ENCODE data around the gene MORN1.

Gene MORN1

DNA sequence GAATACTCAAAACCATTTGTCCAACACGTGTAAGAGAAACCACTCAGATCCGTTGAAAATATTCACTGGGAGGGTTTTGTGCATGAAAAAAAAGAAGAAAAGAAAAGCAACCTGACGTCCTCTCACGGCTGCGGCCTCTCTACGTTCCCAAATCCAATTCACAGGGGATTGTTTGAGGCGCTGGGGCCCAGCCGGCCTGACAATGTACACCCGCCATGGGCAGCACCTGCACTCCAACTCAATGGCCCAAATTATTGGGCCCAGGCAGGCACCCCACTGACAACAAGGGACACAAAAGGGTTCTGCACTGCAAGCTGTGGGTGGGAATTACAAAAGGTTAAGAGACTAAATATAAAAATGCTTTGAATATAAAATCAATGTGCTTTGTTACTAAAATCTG is 41.5 kb downstream of the MORN1 start:
- DNase-seq: no peak

DNA sequence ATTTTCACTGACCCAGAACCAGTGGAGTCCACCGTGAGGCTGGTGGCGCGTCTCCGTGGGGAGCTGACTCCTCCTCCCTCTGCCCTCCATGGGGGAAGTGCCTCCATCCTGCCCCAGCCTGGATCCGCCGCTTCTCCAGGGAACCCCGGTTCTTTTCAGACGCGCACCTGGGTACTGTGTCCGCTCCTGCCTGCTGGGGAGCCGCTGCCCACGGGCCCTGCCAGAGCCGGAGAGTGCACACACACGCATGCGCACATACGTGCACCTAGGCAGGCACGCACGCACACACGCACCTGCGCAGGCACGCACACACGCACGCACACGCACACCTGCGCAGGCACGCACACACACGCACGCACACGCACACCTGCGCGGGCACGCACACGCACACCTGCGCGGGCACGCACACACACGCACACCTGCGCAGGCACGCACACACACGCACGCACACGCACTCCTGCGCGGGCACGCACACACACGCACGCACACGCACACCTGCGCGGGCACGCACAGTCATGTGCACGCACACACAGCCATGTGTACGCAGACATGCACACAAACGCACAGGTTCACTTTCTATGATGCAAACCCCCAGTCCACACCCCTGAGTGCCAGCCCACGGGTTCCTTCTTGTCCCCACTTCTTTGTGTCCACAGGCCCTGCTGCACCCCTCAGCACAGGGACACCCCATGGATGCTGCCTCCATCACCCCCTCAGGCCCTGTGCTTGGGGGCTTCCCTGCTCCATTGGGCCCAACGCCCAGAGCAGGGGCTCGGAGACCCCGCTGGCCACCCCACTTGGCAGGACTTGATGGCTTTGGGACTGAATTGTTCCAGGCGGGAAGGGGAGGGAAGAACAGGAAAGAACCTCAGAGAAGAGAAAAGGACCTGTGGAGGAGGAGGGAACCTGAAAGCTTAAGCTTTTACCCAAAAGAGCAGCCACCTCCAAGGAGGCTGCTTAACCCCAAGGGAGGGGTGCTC is 42.7 kb downstream of the MORN1 start:
- no peak for DNase-seq

DNA sequence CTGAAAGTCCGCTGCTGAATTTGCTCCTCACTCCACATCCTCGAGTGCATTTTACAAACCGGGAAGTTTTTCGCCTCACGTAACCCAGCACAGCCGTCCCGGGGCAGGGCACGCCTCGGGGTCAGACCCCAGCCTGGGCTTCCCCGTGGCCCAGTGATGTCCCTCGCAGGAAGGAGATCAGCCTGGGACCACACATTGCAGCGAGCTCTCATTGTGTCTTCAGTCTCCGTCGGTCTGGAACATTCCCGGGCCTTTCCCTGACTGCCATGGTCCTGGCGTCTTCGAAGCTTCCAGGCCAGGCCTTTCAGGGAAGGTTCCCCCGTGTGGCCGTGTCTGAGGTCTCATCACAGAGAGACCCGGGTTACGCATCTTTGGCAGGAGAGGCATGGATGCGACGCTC is 43.5 kb downstream of the MORN1 start:
- DNase-seq: no peak

DNA sequence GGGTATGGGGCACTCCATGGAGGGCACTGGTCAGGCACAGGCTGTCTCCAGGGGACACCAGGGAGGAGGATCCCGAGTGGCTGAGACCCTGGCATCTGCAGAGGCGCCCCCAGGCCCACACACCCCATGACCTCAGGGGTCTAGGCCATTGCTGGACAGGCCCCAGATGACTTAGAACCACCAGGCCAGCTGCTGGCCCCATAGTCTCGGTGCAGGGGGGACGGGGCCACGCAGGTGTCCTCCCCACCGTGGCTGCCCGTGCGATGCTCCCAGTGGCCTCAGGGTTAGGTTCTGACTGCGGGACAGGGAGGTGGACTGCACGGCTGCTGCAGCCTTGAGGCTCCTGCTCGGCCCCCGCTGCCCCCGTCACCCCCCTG is 44.0 kb downstream of the MORN1 start:
- DNase-seq: no peak

DNA sequence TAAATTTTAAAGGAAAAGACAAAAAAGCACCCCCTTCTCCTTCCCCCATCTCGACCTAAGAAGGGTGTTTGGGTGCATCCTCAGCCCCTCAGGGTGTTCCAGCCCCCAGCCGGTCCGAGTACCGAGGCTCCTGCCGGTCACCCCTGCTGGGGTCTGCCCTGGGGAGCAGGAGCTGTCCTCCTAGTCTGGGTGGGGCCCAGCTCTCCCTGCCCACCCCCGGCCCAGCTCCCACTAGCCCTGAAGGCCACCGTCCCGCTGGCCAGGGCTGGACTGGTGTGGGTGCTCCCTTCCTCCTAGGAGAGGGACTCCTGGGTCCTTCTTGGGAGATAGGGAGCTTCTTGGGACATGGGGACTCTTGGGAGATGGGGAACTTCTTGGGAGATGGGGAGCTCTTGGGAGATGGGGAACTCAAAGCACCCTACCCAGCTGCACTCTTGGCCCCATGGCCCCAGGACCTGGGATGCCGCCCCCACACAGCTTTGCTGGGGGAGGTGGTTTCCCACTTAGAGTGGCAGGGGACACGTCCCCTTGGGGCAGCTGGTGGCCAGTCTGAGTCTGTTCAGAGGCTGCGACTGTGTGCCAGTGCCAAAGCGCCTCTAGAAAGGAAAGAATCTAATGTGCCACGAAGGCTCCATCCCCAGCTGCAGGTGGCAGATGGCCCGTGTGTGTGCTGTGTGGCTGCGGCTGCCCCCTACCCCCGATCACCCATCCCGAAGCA is 44.5 kb downstream of the MORN1 start:
- DNase-seq: no peak

DNA sequence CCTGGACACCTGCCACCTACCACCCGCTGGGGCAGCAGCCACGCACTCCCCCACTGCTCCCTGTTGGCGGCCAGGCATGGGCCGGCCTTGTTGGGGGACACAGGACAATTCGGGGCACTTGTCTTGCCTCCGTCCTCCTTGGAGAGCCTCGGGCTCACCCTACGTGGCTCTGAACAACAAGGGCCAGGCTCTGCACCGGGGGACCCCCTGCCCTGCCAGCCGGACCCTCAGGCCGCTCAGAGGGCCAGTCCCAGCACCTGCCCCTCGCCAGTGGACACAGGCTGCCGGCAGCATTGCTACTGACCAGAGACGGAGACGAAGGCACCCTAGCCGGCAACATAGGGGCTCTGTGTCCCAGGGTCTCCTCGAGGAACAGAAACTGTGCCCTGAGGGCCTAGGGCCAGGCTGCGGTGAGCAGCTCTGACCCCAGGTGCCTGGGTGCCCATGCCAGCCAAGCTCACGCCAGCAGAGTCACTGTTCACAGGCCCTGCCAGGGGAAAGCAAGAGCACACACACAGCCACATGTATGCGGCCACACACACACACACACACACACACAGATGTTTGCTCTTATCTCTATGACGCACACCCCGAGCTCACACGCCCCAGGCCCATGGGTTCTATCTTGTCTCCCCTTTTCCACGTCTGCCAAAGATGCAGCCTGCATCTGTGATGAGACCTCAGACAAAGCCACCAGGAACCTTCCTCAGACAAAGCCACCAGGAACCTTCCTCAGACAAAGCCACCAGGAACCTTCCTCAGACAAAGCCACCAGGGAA is 45.9 kb downstream of the MORN1 start:
- no peak for DNase-seq

DNA sequence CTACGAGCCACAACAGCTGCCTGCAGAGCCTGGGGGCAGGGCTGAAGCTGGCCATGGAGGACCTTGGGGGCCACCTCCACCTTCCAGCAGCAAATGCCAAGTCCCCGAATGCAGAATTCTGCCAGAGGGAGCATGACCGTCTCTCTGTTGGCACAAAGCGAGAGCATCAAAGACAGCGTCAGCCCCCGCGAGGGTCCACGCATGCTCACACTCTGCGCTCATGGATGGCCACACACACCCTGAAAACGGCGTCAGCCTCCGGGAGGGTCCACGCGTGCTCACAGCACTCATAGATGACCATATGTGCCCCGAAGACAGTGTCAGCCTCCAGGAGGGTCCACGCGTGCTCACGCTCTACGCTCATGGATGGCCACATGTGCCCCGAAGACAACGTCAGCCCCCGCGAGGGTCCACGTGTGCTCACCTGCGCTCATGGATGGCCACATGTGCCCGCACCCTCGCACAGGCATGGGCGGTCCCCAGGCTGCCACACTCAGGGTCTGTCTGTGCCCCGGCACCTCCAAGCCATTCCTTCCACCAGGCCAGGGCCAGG is 46.5 kb downstream of the MORN1 start:
- no peak for DNase-seq

DNA sequence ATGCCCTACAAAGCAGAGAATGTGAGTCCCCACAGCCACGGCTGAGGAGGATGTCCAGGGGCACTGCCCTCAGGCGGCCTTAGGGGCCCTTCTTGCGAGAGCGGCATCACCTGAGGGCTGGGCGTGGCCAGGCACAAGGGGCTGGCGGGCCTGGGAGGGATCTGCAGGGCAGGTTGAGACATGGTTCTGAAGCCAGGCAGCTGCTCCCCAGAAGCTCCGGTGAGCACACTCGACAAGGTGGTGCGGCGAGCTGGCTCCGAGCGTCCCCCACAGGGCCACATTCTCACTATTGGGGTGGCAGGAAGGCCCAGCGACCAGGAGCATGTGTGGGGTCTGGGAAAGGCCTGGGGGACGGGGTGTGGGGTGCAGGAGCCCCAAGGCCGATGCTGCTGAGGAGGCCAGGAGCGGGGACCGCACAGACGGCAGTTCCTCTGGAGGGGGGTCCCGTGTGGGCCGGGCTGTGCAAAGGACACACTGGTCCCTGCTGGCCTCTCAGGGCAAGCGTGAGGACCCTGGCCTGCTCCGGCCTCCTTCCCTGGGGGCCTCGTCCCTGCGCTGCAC is 47.2 kb downstream of the MORN1 start:
- DNase-seq: no peak

DNA sequence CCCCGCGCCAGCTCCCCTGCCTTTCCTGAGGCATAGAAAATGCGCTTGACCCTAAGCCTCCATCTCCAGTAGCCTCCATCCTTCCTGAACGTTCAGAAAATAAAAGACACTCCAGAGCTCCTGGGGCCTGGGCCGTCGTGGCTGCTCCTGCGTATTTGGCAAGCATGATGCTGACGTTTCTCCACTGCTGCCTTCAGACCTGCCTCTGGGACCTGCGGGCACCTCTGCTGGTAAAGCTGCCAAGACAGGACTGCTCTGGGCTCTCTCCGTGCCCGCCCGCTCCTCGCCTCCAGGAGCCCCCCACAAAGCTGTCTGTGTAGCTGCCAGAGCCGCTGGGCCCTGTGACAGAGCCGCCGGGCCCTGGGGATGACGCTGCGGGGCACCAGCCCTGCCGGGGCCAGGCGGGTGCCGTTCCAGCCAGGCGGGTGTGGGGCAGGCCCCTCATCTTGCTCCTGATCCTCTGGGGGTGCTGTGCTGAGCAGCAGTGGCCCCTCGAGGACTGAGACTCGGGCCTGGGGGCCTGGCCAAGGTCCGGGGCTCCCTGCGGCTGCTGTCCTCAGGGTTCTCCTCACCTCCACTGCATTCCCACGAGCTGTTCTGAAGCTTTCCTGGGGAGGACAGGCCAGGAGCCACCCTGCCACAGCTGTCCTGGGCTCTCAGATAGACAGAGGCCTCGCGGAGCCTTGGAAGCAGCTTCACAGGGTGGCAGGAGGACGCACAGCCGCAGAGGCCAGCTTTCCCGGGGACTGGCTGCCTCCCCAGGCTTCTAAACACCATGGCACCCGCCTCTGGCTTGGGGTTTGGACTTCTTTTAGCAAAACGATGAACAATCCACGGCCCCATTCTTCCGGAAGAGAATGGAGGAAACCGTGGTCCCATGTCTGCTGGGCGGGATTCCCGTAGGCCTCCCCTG is 48.1 kb downstream of the MORN1 start:
- no peak for DNase-seq

DNA sequence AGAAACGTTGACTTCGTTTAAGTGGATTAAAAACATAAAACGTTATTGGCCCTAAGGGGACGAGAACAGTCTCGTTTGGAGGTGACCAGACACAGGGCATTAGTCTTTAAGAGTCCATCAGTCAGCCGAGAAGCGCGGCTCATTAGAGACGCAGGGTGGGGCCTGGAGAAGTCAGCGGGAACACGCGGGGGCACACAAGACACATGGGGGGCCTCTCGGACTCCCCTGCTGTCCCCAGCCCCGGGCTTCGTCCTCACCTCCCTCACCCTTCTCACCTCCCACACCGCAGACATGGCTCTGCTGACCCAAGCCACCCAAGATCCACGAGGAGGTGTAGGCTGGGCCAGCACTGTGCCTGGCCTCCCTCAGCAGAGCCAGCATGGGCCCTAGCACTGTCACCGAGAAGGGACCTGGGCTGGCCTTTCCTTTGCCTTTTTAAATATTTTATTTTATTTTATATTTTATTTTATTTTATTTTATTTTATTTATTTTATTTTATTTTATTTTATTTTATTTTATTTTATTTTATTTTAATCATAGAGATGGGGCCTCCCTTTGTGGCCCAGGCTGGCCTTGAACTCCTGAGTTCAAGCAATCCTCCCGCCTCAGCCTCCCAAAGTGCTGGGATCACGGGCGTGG is 48.9 kb downstream of the MORN1 start:
- no peak for DNase-seq

DNA sequence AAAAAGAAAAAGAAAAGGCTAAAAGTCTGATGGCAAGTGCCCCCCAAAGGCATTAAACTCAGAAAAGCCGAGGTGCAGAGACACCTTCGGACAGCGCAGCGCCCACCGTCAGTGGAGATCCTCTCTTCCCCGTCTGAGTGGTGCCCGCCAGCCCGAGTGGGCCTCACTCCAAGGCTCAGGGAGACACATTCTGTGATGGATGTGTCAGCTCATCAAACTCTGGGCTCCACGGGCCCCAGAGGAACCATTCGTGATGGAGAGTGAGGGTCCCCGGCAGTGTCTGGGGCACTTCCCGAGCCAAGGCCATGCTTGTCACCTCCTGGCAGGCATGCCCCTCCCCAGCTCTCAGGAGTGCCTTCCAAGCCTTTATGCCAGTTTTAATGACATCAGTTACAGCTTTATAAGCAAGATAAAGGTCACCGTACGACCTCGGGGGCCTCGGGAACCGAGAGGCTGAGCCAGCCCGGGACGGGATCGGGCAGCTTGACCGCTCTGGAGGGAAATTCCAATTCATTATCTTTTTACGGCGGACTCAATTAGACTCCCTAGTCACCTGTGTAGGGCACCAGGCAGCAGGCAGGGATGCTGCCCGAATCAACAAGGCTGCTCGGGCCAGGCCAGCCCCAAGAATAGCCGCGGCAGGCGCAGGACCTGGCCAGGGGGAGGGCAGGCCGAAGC is 49.5 kb downstream of the MORN1 start:
- DNase-seq: no peak

DNA sequence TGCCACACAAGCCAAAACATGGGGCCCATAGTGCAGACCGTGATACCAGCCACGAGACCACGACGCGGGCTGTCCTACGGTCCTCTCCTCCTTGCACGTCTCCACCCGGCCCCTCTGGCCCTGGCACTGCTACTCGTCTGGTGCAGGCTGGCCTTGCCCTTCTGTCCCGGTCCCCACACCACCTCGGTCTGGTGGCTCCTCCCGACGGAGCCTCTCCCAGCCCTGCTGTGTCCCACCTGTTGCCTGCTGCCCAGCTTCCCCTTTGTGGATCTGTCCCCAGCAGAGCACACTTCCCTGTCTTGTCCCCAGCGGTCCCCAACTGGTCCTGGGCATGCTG is 50.5 kb downstream of the MORN1 start:
- no peak for DNase-seq

DNA sequence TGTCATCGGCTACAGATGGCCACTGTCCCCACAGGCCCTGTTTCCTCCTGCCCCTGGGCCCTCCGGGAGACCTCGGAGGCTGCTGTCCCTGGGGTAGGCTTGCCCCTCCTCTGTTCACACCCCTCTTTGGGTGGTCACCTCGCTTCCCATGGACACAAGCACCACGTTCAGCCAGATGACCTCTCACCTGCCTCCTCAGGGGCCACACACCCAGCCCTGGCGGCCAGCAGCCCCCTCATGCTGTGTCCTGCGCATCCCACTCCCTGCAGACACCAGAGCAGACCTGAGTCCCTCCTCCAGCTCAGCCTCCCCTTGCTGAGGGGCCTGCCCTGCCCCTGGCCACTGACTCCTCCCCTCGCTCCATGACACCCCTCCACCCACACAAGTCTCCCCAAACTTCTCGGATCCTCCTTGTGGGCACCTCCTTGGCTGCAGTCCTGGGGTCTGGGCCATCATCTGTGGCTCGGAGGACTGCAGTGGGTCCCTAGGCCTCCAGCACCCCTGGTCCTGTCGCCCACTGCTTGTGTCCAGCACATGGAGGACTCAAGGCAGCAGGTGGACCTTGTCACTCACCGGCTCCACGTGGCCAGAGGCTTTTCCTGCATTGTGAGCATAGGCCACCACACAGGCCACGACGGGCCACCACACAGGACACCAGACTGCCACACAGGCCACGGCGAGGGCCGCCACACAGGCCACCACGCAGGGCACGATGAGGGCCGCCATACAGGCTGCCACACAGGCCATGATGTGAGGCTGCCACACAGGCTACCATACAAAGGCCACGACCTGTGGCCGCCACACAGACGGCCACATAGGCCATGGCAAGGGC is 51.1 kb downstream of the MORN1 start:
- DNase-seq: no peak

DNA sequence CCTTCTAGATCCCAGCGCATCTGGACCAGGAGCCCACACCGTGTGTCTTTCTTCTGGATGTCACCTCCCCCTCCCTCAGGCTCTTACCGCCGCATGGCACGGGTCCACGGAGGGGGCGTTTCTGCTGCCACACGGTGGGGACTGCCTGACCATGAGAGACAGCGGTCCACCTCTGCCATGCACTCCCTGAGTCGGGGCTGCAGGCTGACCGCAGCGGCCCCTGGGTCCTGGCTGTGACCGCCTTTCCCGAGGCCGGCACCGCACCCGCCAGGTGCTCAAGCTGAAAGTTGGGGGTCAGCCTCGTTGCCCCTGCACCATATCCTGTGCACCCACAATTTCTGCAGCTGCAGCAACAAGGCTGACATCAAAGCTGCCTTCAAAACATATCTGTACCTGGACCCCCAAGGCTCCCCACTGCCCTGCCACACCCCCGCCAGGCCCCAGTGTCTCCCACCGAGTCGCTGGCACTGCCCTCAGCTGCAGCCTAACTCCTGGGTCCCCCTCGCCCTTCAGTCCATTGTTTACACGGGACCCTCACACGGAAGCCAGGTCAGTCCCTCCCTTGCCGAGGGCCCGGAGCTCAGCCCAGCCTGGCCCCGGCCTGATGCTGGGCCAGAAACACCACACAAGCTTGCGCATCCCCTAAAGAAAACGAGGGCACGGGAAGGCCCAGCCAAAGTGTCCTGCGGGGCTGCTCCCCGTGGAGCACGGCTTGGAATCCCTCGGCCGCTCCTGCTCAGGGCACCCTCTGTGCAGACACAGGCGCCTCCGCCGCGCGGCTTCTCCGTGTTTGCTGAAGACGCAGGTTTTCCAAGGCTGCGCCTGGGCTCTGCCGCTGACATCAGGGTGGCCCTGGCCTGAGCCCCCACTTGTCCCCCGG is 51.9 kb downstream of the MORN1 start:
- no peak for DNase-seq

DNA sequence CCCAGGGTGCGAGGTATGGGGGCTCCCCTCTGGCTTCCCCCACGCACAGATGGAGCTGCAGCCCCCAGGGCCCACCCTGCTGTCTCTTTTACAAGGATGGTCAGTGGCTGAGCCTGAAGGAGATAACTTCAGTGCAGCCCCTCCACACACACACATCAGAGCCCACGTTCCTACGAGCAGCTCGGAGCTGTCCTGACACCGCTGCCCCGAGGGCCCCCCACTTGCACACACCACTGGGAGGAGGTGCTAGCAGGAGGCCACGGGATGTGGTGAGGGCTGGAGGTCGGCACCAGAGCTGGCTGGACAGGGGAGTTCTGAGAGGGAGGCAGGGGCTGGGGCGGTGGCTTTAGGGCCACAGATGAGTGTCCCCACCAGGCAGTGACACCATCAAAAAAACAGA is 53.9 kb downstream of the MORN1 start:
- DNase-seq: no peak

DNA sequence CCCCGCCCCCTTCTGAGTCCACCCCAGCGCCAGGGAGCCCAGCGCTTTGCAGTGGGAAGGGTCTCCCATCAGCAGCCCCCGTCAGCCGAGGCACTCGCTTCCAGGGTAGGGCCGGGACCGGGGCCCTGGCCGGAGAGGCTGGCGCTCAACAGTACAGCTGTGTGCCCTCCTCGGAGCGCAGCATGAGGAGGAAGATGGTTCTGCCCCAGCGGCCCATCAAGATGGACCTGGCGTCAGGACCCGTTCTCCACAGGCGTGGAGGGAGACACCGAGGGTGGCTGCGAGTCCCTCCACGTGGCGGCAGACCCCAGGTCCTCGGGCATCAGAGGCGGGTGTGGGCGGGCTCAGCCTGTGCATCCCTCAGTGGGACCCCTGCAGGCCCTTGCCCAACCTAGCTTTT is 54.3 kb downstream of the MORN1 start:
- DNase-seq: no peak

DNA sequence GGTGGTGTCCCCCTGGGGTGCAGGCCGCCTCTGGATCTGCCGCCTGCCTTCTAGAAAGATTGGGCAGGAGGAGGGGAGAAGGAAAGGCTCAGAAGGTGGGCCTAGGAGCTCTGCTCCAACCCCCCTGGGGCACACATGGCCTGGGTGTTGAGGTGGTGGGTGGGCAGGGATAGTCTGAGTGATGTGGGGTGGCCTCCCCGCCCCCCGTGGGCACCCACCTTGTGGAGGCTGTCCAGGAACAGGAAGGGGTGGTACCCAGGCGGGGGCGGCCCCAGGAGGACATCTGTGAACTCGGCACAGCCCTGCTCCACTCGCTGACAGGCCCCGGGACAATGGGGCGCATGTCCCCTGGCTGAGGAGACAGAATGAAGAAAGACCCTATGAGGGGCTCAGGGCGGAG is 54.9 kb downstream of the MORN1 start:
- no peak for DNase-seq

DNA sequence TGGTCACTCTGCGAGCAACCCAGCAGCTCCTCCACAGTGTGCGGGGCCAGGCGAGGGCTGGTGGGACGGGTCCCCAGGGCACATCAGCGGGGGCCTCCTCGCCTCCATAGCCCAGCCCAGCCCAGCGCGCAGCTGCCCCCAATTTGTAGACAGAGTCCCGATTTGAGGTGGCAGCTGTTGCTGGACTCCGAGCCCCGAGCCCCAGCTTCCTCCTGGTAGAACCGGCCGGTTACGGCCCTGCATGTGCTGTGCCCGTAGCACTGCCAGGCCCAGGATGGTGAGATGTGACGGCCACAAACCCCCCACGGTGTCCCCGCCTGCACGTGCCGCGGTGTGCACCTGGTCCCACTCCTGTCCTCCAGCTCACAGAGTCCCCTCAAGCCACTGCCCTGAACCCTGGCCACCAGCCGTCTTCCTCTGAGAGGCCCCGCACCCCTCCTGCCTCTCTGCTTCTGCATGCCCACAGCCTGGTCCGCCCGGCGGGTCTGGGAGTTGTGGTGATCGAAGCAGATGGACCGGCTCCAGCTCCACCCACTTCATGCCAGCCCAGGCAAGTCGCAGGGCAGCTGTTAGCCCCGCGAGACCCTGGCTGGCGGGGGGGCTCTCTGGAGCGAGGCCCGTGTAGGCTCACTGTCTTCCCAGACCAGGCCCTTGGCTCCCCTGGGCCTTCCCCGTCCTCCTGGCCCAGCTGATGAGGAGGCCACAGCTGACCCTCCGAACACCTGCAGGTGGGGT is 55.5 kb downstream of the MORN1 start:
- no peak for DNase-seq
